K562 (cell line): ENCODE data around the gene OLIG1. TPM values are rescaled to one million over a fixed set of nuclear protein-coding genes. Genes with fewer than 3 reads are reported as not detected.

ENCODE experiments used
- ATAC-seq: fragments of 200-7000 bp; cut with Tn5 transposase; 3 replicates; pipeline ENCODE4 v1.9.1; 2020; ENCODE audit warnings: moderate library complexity
- BruUV-seq: library from RNA; stranded (reverse); fragments of 400-500 nt; replicated peaks from 2 replicates; lab custom pipeline; 2021; lab: Mats Ljungman, UMichigan
- CTCF ChIA-PET: fragments of 300-600 bp; formaldehyde crosslinking; extraction: SDS; loops from one replicate; lab custom pipeline; 2021; ENCODE audit warnings: low intra/inter-chr PET ratio; lab: Yijun Ruan, JAX
- POLR2A ChIA-PET: fragments of 300-600, 350-650 bp; sonication (Branson Sonifier 250); formaldehyde crosslinking; extraction: SDS; loops from one replicate; lab custom pipeline; 2021; ENCODE audit warnings: antibody characterized with exemption, inconsistent platforms; lab: Yijun Ruan, JAX
- DNase-seq, 4 experiments: peaks; one replicate each; pipeline versions ENCODE4 v3.0.0 to v3.0.0-alpha.2; 2011 to 2018; ENCODE audit warnings: low spot score in 3 of 4, mixed read lengths in 3 of 4; ENCODE audit errors: extremely low read depth in 1 of 4
- FAIRE-seq: peaks from 2 replicates; lab custom pipeline; 2011; peaks lifted over from hg19 to GRCh38; lab: Jason Lieb, UNC
- H2AFZ ChIP-seq: 2 replicates; pipeline ENCODE4 v1.6.0; 2011; ENCODE audit warnings: low read depth, low read length, control low read depth, inconsistent platforms
- H3K27ac ChIP-seq: fragments of 200-600 bp; 3 replicates; pipeline ENCODE4 v1.8.0; 2011; ENCODE audit warnings: low read depth, mild to moderate bottlenecking, control low read depth, inconsistent platforms, low read length, moderate library complexity, mixed read lengths; ENCODE audit errors: extremely low read depth
- H3K27me3 ChIP-seq, 2 experiments: fragments of 300-600 bp in 1 of 2; 2 replicates in 1 of 2; 3 replicates in 1 of 2; pipeline versions ENCODE4 v1.6.0 to v1.8.0; 2011; ENCODE audit warnings: inconsistent platforms in 2 of 2, low read length in 2 of 2, mild to moderate bottlenecking in 1 of 2, mixed read lengths in 1 of 2, moderate library complexity in 1 of 2; ENCODE audit not compliant: control insufficient read depth in 2 of 2, insufficient read depth in 2 of 2
- H3K36me3 ChIP-seq: fragments of 300-600 bp; 3 replicates; pipeline ENCODE4 v1.8.0; 2011; ENCODE audit warnings: mild to moderate bottlenecking, low read length, inconsistent platforms; ENCODE audit not compliant: control insufficient read depth, insufficient read depth
- H3K4me1 ChIP-seq, 2 experiments: fragments of 200-600 bp in 1 of 2; replicated peaks in 1 of 2; 2 replicates in 1 of 2; 3 replicates in 1 of 2; pipeline versions ENCODE4 v1.5.1 to v1.8.0; 2011; ENCODE audit warnings: inconsistent platforms in 2 of 2, low read length in 2 of 2, mild to moderate bottlenecking in 1 of 2, mixed read lengths in 1 of 2, moderate library complexity in 1 of 2; ENCODE audit not compliant: control insufficient read depth in 2 of 2, insufficient read depth in 2 of 2
- H3K4me2 ChIP-seq: 2 replicates; pipeline ENCODE4 v1.6.1; 2011; ENCODE audit warnings: low read length, control low read depth, inconsistent platforms, mixed read lengths; ENCODE audit not compliant: insufficient read depth
- H3K4me3 ChIP-seq: fragments of 200-600 bp; sonication (generic), shearing (Covaris generic); 2 replicates; pipeline ENCODE4 v1.5.1; 2016; ENCODE audit warnings: control low read depth, inconsistent platforms
- H3K79me2 ChIP-seq: fragments of 200-600 bp; 3 replicates; pipeline ENCODE4 v1.8.0; 2011; ENCODE audit warnings: low read length, inconsistent platforms; ENCODE audit not compliant: control insufficient read depth, insufficient read depth
- H3K9ac ChIP-seq, 2 experiments: 2 replicates each; pipeline versions ENCODE4 v1.6.0 to v1.6.1; 2011; ENCODE audit warnings: low read depth in 2 of 2, low read length in 2 of 2, control low read depth in 1 of 2, inconsistent platforms in 1 of 2, mild to moderate bottlenecking in 1 of 2, mixed read lengths in 1 of 2; ENCODE audit not compliant: insufficient read depth in 1 of 2
- H3K9me1 ChIP-seq: one replicate; pipeline ENCODE4 v1.6.0; 2011; ENCODE audit warnings: inconsistent platforms, mild to moderate bottlenecking, low read length, moderate library complexity; ENCODE audit not compliant: control insufficient read depth, insufficient read depth
- H3K9me3 ChIP-seq: replicated peaks from 2 replicates; pipeline ENCODE4 v1.5.1; 2011; ENCODE audit warnings: low read depth, low read length, inconsistent platforms; ENCODE audit not compliant: control insufficient read depth, insufficient read depth
- H4K20me1 ChIP-seq: replicated peaks from 2 replicates; pipeline ENCODE4 v1.6.1; 2011; ENCODE audit warnings: low read length, inconsistent platforms, mixed read lengths; ENCODE audit not compliant: control insufficient read depth, insufficient read depth
- ATF6 ChIP-seq: sonication (generic); formaldehyde crosslinking; IDR thresholded peaks from 2 replicates; pipeline ENCODE4 v1.4.0; 2020; ENCODE audit warnings: mild to moderate bottlenecking, missing genetic modification reagents
- CHD1 ChIP-seq: fragments of 200-600 bp; sonication (generic); IDR thresholded peaks from one replicate; pipeline ENCODE4 v1.6.1; 2012; ENCODE audit warnings: mild to moderate bottlenecking, moderate library complexity, low read length, inconsistent platforms
- GATAD2B ChIP-seq: fragments of 450-650 bp; IDR thresholded peaks from 2 replicates; pipeline ENCODE4 v1.6.1; 2017; ENCODE audit warnings: mild to moderate bottlenecking, borderline replicate concordance
- HDAC1 ChIP-seq, 2 experiments: fragments of 450-650 bp; IDR thresholded peaks; 2 replicates each; pipeline ENCODE4 v1.6.1; 2016 to 2017; ENCODE audit warnings: inconsistent platforms in 1 of 2, mild to moderate bottlenecking in 1 of 2, moderate library complexity in 1 of 2
- PTTG1 ChIP-seq: fragments of 450-650 bp; IDR thresholded peaks from 2 replicates; pipeline ENCODE4 v1.6.1; 2016; ENCODE audit warnings: low read depth, mild to moderate bottlenecking, missing genetic modification characterization, missing compliant biosample characterization
- WHSC1 ChIP-seq: IDR thresholded peaks from one replicate; pipeline ENCODE4 v1.6.1; 2012; ENCODE audit warnings: low read length, control low read depth, inconsistent platforms
- ZNF212 ChIP-seq: fragments of 450-650 bp; formaldehyde crosslinking; IDR thresholded peaks from 2 replicates; pipeline ENCODE4 v1.4.0; 2020; ENCODE audit warnings: mild to moderate bottlenecking
- WGBS: fragments of 100-300 bp; shearing (Covaris generic); methylation state at CpG from one replicate; pipeline ENCODE4 v1.1.6; 2016; ENCODE audit warnings: low coverage, mixed read lengths; ENCODE audit not compliant: insufficient coverage; ENCODE audit errors: missing lambda C conversion rate; 5-methylcytosine and 5-hydroxymethylcytosine counted together
- in situ Hi-C: fragments of 300-500 bp; cut with MboI; formaldehyde crosslinking; loops from 4 replicates; pipeline ENCODE4 v1.15.0; 2018; ENCODE audit warnings: inconsistent platforms, mixed read lengths
- intact Hi-C: fragments of 100-400 bp; cut with micrococcal nuclease; formaldehyde crosslinking; loops from 2 replicates; pipeline ENCODE4 v1.14.2; 2022
- polyA plus RNA-seq, 8 experiments: library from polyadenylated mRNA; depleted of rRNA in 4 of 8; stranded (reverse) in 5 of 8; unstranded in 3 of 8; fragments of >200 nt; fragmentation: Nextera tagmentation in 2 of 8; fragmentation: Illumina TruSeq in 1 of 8; extraction: Ambion mirVana in 2 of 8; extraction: Trizol in 1 of 8; gene quantifications; 2 replicates each; pipeline versions ENCODE4 v1.2.1 to v1.2.3, GENCODE V29; 2011 to 2014; ENCODE audit warnings: inconsistent platforms in 1 of 8, missing spikeins in 1 of 8
- total RNA-seq, 7 experiments: library from RNA; depleted of rRNA in 6 of 7; stranded (reverse); fragments of >200 nt in 6 of 7; fragmentation: Illumina TruSeq in 2 of 7; extraction: Trizol in 2 of 7; gene quantifications; 2 replicates each; pipeline versions ENCODE4 v1.2.1 to v1.2.3, GENCODE V29; 2011 to 2021; ENCODE audit warnings: low replicate concordance in 1 of 7
- TF ChIP-seq, protein P1 (sequence below): fragments of 200-800 bp; sonication (Bioruptor generic); IDR thresholded peaks from 2 replicates; pipeline ENCODE4 v1.6.1; 2016; ENCODE audit warnings: missing genetic modification characterization, missing compliant biosample characterization

The OLIG1 gene
- total and polyA plus RNA-seq, 9 of the 15 experiments (the other 6 are each of a cell fraction or from before 2014, with no cell fraction given), result not detected

GRCh38 chr21:33021150-33021549, 48.8 kb upstream of the OLIG1 start (continued):
- TF ChIP-seq ZNF212 (CRISPR knock-in tag), result no peak

DNA sequence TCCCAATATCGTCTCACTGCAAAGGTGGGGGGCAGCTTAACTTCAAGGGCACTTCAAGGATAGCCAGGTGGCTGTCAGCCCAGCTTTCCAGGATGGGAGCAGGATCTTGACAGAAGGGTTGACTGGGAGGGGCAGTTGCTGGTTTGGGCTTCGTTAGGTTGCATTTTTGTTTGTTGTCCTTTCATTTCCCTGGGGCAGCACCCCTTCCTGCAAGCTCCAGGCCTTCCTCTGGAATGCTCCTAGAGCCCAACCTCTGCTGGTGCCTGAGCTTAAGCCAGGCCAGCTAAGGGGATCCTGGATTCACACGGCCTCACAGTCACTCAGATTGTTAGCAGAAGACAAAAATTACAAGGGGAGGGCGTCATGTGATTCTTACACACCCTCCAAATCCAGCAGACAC, 48.3 kb upstream of the OLIG1 start:
- ChIA-PET POLR2A (interaction anchor here (0.5 kb wide), 1 partner anchor 11 kb away, joined by 3 read pairs; no protein-coding TSS in a partner anchor), CTCF (no interaction called here)
- no peak overlapping the region for H3K4me3 ChIP-seq
- no peaks in the 10 kb centered on the region; the same call in 1 of the 2 replicates for H4K20me1 ChIP-seq
- no peak overlapping the region for H2AFZ ChIP-seq
- intact Hi-C loops, result no loop called here
- ATAC-seq (no peak), DNase-seq (no peak), FAIRE-seq (peak; percentile 15)
- H3K9ac ChIP-seq, result no peak overlapping the region
- no peaks in the 10 kb centered on the region for H3K36me3 ChIP-seq
- no peak overlapping the region for H3K4me2 ChIP-seq
- no peaks in the 10 kb centered on the region for H3K79me2 ChIP-seq
- 0% methylated on average over 4 of the region's 4 CpGs for WGBS
- peaks cover 0 to 19% of the 10 kb centered on the region in 2 experiments; a peak in 1 of 5 replicates for H3K4me1 ChIP-seq
- TF ChIP-seq, protein P1, sequence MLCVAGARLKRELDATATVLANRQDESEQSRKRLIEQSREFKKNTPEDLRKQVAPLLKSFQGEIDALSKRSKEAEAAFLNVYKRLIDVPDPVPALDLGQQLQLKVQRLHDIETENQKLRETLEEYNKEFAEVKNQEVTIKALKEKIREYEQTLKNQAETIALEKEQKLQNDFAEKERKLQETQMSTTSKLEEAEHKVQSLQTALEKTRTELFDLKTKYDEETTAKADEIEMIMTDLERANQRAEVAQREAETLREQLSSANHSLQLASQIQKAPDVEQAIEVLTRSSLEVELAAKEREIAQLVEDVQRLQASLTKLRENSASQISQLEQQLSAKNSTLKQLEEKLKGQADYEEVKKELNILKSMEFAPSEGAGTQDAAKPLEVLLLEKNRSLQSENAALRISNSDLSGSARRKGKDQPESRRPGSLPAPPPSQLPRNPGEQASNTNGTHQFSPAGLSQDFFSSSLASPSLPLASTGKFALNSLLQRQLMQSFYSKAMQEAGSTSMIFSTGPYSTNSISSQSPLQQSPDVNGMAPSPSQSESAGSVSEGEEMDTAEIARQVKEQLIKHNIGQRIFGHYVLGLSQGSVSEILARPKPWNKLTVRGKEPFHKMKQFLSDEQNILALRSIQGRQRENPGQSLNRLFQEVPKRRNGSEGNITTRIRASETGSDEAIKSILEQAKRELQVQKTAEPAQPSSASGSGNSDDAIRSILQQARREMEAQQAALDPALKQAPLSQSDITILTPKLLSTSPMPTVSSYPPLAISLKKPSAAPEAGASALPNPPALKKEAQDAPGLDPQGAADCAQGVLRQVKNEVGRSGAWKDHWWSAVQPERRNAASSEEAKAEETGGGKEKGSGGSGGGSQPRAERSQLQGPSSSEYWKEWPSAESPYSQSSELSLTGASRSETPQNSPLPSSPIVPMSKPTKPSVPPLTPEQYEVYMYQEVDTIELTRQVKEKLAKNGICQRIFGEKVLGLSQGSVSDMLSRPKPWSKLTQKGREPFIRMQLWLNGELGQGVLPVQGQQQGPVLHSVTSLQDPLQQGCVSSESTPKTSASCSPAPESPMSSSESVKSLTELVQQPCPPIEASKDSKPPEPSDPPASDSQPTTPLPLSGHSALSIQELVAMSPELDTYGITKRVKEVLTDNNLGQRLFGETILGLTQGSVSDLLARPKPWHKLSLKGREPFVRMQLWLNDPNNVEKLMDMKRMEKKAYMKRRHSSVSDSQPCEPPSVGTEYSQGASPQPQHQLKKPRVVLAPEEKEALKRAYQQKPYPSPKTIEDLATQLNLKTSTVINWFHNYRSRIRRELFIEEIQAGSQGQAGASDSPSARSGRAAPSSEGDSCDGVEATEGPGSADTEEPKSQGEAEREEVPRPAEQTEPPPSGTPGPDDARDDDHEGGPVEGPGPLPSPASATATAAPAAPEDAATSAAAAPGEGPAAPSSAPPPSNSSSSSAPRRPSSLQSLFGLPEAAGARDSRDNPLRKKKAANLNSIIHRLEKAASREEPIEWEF (CRISPR knock-in tag), result no peak
- TF ChIP-seq HDAC1 (IDR thresholded peaks at IDR 0.05) (no peak), GATAD2B (no peak), WHSC1 (no peak), ATF6 (CRISPR knock-in tag) (no peak), CHD1 (no peak), PTTG1 (tag) (no peak)
- no TSS peak for BruUV-seq
- no peak overlapping the region for H3K27ac ChIP-seq
- no peaks in the 10 kb centered on the region for H3K9me1 ChIP-seq
- peaks cover 59 to 78% of the 10 kb centered on the region in 2 experiments for H3K27me3 ChIP-seq
- no peaks in the 10 kb centered on the region for H3K9me3 ChIP-seq
- in situ Hi-C loops, result no loop called here
